Lung (tissue), 12 donors: ENCODE measurements around the gene IRF5. TPM values are rescaled to one million over a fixed set of nuclear protein-coding genes. Genes with fewer than 3 reads are reported as not detected.

Experiments
- ATAC-seq: fragments of 200-7000 bp; cut with Tn5 transposase; one replicate; pipeline ENCODE4 v1.9.1; 2020; ENCODE audit warnings: moderate number of reproducible peaks; ENCODE audit not compliant: insufficient read depth, low FRiP score
- DNase-seq, 3 donors: peaks; one replicate each; pipeline ENCODE4 v3.0.0-alpha.2; 2013 to 2017
- H3K27ac ChIP-seq, 2 donors: one replicate each; pipeline ENCODE4 v1.5.1; 2013; ENCODE audit warnings: mild to moderate bottlenecking in 2 of 2, moderate library complexity in 2 of 2, control low read depth in 1 of 2, inconsistent platforms in 1 of 2, low read depth in 1 of 2, low read length in 1 of 2
- H3K27me3 ChIP-seq, 3 donors: one replicate each; pipeline ENCODE4 v1.5.1; 2013; ENCODE audit warnings: low read length in 2 of 3; ENCODE audit not compliant: control insufficient read depth in 3 of 3, insufficient read depth in 3 of 3
- H3K36me3 ChIP-seq, 4 donors: one replicate each; pipeline ENCODE4 v1.5.1; 2013; ENCODE audit warnings: low read length in 4 of 4, mild to moderate bottlenecking in 1 of 4, moderate library complexity in 1 of 4; ENCODE audit not compliant: control insufficient read depth in 4 of 4, insufficient read depth in 4 of 4
- H3K4me1 ChIP-seq, 5 donors: one replicate each; pipeline ENCODE4 v1.5.1; 2013; ENCODE audit warnings: low read length in 5 of 5, mild to moderate bottlenecking in 2 of 5, moderate library complexity in 1 of 5; ENCODE audit not compliant: control insufficient read depth in 5 of 5, insufficient read depth in 5 of 5
- H3K4me3 ChIP-seq: one replicate; pipeline ENCODE4 v1.5.1; 2013; ENCODE audit warnings: mild to moderate bottlenecking, control low read depth, moderate library complexity
- H3K9ac ChIP-seq, 2 donors: one replicate each; pipeline ENCODE4 v1.5.1; 2013; ENCODE audit warnings: low read length in 2 of 2, control low read depth in 1 of 2; ENCODE audit not compliant: insufficient read depth in 1 of 2
- H3K9me3 ChIP-seq, 4 donors: one replicate each; pipeline ENCODE4 v1.5.1; 2013; ENCODE audit warnings: low read length in 3 of 4, mild to moderate bottlenecking in 1 of 4, moderate library complexity in 1 of 4; ENCODE audit not compliant: control insufficient read depth in 4 of 4, insufficient read depth in 3 of 4
- CTCF ChIP-seq: IDR thresholded peaks from 2 replicates; pipeline ENCODE4 v1.5.1; 2012; ENCODE audit warnings: mild to moderate bottlenecking; ENCODE audit errors: control extremely low read depth, extremely low read depth
- WGBS, 2 donors: extraction: QIAGEN DNeasy Blood & Tissue Kit; methylation state at CpG; one replicate each; pipeline ENCODE4 v1.1.7; 2013; 5-methylcytosine and 5-hydroxymethylcytosine counted together
- polyA plus RNA-seq, 2 donors: library from polyadenylated mRNA; stranded (reverse); fragments of 200-250 nt; gene quantifications; one replicate each; pipeline ENCODE4 v1.2.1, GENCODE V29; 2013
- total RNA-seq, 2 donors: library from RNA; depleted of rRNA in 1 of 2; stranded (reverse); fragments of >200 nt in 1 of 2; gene quantifications; one replicate each; pipeline ENCODE4 v1.2.1, GENCODE V29; 2014 to 2021
- donor health status: control.
- donor health status: control.
- donor health status: Bipolar disorder and iron deficiency.
- donor health status: healthy.
- donor health status: DM: yes; HTN: yes; CAD: no.

Gene IRF5
- total and polyA plus RNA-seq, 4 donors = 6.0 to 34.1 (median 24.2) TPM

GRCh38 chr7:128948976-128949760 is 11.4 kb downstream of the IRF5 start:
- TF ChIP-seq CTCF = no peak
- peaks cover 0 to 9% (median 0%) of the 10 kb centered on the region in 5 donors for H3K4me1 ChIP-seq
- H3K27me3 ChIP-seq = no peaks in the 10 kb centered on the region
- H3K9me3 ChIP-seq = no peaks in the 10 kb centered on the region
- H3K27ac ChIP-seq = no peak overlapping the region
- H3K4me3 ChIP-seq = no peak overlapping the region
- peaks cover 0 to 9% (median 5%) of the 10 kb centered on the region in 4 donors for H3K36me3 ChIP-seq
- H3K9ac ChIP-seq = no peak overlapping the region
- ATAC-seq (no peak), DNase-seq (no peak)
- WGBS, 2 donors = 73 to 88% methylated on average over 4 of the region's 4 CpGs

- ATAC-seq (no peak), DNase-seq (no peak)
- no peak for TF ChIP-seq CTCF
- Histone ChIP-seq H3K36me3 (peaks cover 3 to 17% (median 8%) of the 10 kb centered on the region in 4 donors), H3K27ac (no peak overlapping the region), H3K27me3 (no peaks in the 10 kb centered on the region), H3K9ac (no peak overlapping the region), H3K9me3 (no peaks in the 10 kb centered on the region), H3K4me3 (no peak overlapping the region), H3K4me1 (peaks cover 0 to 9% (median 0%) of the 10 kb centered on the region in 5 donors)
- WGBS, 2 donors = 44 to 70% methylated on average over 5 of the region's 5 CpGs
Measured at GRCh38 chr7:128951296-128951695, 13.6 kb downstream of the IRF5 start.

GRCh38 chr7:128954150-128954549 is 16.4 kb downstream of the IRF5 start:
- Histone ChIP-seq H3K27me3 (no peaks in the 10 kb centered on the region), H3K9me3 (no peaks in the 10 kb centered on the region), H3K9ac (no peak overlapping the region), H3K27ac (no peak overlapping the region), H3K4me1 (peaks cover 0 to 2% (median 0%) of the 10 kb centered on the region in 5 donors), H3K36me3 (peaks cover 7 to 23% (median 19%) of the 10 kb centered on the region in 4 donors), H3K4me3 (no peak overlapping the region)
- 92 to 96% methylated on average over 2 of the region's 2 CpGs for WGBS, 2 donors
- DNase-seq (no peak), ATAC-seq (no peak)
- no peak for TF ChIP-seq CTCF
